NCI-H1105 (cell line): ENCODE data around the gene HYAL1.

Experiments
- DNase-seq: peaks from one replicate; lab custom pipeline; 2025; lab: John Stamatoyannopoulos, UW

HYAL1 gene

DNA sequence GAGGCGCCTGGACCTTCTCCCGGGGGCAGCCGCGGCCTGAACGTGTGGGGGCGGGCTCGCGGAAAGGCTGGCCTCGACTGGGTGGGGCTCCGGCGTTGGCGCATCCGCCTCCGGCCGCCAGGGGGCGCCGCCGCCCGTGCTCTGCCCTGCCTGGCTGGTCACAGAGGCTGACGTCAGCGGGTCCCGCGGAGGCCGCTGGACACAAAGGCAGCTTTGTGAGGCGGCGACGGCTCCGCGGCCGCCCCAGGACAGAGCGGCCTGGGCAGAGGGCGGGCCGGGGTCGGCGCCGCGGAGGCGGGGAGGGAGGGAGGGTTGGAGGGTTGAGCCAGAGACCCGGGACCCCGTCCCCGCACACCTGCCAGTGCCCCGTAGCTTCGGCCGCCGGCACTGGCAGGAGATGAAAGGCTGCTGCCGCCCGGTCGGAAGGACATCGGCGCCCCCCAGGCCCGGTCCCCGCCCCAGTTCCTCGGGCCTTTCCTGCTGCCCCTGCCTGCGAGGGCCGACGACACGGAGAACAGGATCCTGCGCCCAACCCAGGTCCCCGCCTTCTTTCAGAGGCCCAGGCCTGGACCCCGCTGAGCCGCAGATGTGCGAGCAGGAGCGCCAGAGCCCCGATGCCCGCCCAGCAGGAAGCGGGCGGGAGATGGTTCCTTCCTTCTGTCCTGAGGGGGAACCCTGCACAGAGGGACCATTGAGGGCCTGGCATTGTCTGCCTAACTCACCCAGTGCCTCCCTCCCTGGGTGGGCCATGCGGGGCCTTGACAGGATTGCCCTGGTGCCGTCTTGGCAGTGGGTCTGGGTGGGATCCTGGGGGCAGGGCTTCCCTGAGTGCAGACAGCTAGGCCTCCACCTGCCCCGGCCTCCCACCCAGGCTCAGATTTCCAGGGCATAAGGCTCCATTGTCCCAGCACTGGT, 43.1 kb downstream of the HYAL1 start:
- peak; percentile 72 for DNase-seq

- DNase-seq, result no peak
Measured at GRCh38 chr3:50259432-50260026, 43.8 kb downstream of the HYAL1 start.

DNA sequence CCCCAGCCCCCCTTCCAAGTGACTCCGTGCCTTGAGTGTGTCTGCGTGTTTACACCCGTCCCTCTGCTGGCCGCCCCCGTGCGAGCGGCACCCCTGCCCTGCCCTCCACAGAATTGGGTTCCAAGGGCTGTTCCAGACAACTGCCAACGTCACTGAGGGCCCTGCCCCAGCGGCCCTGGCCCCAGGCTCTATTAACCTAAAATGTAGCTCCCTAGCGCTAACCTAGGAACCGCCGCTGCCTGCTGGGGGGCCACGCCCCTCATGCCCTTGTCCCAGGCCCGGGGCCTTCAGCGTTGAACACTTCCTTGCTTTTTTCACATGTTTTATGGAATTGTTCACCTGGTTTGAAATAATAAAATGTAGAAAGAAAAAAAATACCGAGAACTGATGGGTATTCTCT, 44.4 kb downstream of the HYAL1 start:
- DNase-seq, result no peak

GRCh38 chr3:50258029-50258680, 45.2 kb downstream of the HYAL1 start:
- DNase-seq, result no peak

GRCh38 chr3:50256978-50257890, 46.1 kb downstream of the HYAL1 start:
- DNase-seq, result no peak

- DNase-seq, result peak; percentile 94
Measured at GRCh38 chr3:50255251-50255615, 48.1 kb downstream of the HYAL1 start.

- DNase-seq, result no peak
Measured at GRCh38 chr3:50254577-50255250, 48.7 kb downstream of the HYAL1 start.

DNA sequence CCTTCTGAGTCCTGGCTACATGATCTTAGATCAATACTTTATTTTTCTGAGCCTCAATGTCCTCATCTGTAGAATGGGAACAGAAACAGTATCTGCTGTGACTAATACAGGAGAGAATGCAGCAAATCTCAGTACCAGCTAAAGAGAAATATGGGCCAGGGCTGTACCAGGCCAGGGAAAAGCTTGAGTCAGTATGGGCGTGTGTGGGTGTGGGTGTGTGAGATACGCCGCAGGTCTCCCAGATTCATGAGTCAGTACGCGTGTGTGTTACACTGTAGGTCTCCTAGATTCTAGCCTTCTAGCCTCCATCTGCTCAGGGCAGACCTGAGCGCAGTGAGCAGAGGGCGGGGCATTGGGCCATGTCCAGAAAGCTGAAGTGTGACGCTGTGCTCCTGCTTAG, 52.2 kb downstream of the HYAL1 start:
- no peak for DNase-seq

DNA sequence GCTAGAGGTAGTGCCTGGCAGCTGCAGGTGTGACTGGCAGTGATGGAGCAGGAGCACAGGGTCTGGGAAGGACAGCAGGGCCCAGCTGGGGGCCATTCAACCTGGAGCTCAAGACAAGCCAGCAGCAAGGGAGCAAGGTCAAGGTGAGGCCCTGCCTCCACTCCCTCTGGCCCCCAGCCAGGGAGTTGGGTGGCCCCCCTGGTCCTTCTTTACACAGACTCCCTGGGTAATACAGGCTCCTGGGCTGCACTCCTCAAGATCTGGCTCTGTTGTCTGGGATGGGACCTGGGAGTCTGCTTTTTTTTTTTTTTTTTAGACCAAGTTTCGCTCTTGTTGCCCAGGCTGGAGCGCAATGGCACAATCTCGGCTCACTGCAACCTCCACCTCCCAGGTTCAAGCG, 52.9 kb downstream of the HYAL1 start:
- no peak for DNase-seq
